Kidney tubule cell (primary cell): ENCODE measurements around the gene SBDS.
"Not testable (repeated sequence)": the region's sequence is repeated elsewhere in the genome, so short reads cannot be mapped to it uniquely, and the experiment has no call there.

Source experiments
- DNase-seq: peaks from one replicate; pipeline ENCODE4 v3.0.0-alpha.2; 2018; ENCODE audit warnings: low spot score

The SBDS gene

GRCh38 chr7:66995050-66995776 lies at the start of gene SBDS:
TSS of gene SBDS (minus strand) at chr7:66995586. CDS start at chr7:66995417, 169 bp downstream.
- peak; percentile 99 for DNase-seq

GRCh38 chr7:67043559-67043930 lies 48.2 kb upstream of the SBDS start:
- not testable (repeated sequence) for DNase-seq

GRCh38 chr7:67042781-67043558 lies 47.6 kb upstream of the SBDS start:
- DNase-seq = peak; percentile 57

- not testable (repeated sequence) for DNase-seq
Measured at GRCh38 chr7:67040832-67041231, 45.4 kb upstream of the SBDS start.

- DNase-seq = not testable (repeated sequence)
Measured at GRCh38 chr7:67036432-67037395, 41.3 kb upstream of the SBDS start.

GRCh38 chr7:67033251-67033650 lies 37.9 kb upstream of the SBDS start:
- DNase-seq = no peak

- DNase-seq = not testable (repeated sequence)
Measured at GRCh38 chr7:67031685-67032084, 36.3 kb upstream of the SBDS start.

GRCh38 chr7:67025459-67025858 lies 30.1 kb upstream of the SBDS start:
- DNase-seq = peak; percentile 70

GRCh38 chr7:67022511-67022910 lies 27.1 kb upstream of the SBDS start:
- no peak for DNase-seq

GRCh38 chr7:67021260-67021659 lies 25.9 kb upstream of the SBDS start:
- no peak for DNase-seq

- peak; percentile 52 for DNase-seq
Measured at GRCh38 chr7:67019562-67020390, 24.4 kb upstream of the SBDS start.

- no peak for DNase-seq
Measured at GRCh38 chr7:67018940-67019339, 23.6 kb upstream of the SBDS start.

- not testable (repeated sequence) for DNase-seq
Measured at GRCh38 chr7:67017971-67018370, 22.6 kb upstream of the SBDS start.

- DNase-seq = not testable (repeated sequence)
Measured at GRCh38 chr7:67014076-67014622, 18.8 kb upstream of the SBDS start.

- peak; percentile 50 for DNase-seq
Measured at GRCh38 chr7:67009677-67010076, 14.3 kb upstream of the SBDS start.

GRCh38 chr7:67008260-67008659 lies 12.9 kb upstream of the SBDS start:
- DNase-seq = no peak

GRCh38 chr7:67006965-67007364 lies 11.6 kb upstream of the SBDS start:
- no peak for DNase-seq

- DNase-seq = not testable (repeated sequence)
Measured at GRCh38 chr7:67004145-67004544, 8.8 kb upstream of the SBDS start.

GRCh38 chr7:67000601-67001258 lies 5.3 kb upstream of the SBDS start:
- DNase-seq = peak; percentile 35

GRCh38 chr7:66996444-66997191 lies 1.2 kb upstream of the SBDS start, which contains the start of gene TYW1:
TSS of gene TYW1 (plus strand) at chr7:66996833. CDS start at chr7:66996979, 146 bp downstream.
- DNase-seq = peak; percentile 99
